GM18507 (cell line): Measurements from ENCODE around the gene TADA1.
A peak's percentile ranks its signal among the peaks of the same experiment; 100 is the strongest.

Experiments used
- DNase-seq: peaks from one replicate; pipeline ENCODE4 v3.0.0; 2011; ENCODE audit warnings: low read depth; ENCODE audit not compliant: insufficient read length; ENCODE audit errors: extremely low spot score
- FAIRE-seq: peaks from 2 replicates; lab custom pipeline; 2011; peaks lifted over from hg19 to GRCh38; lab: Jason Lieb, UNC

Gene TADA1

GRCh38 chr1:166875734-166876539 lies at the start of gene TADA1:
Gene TADA1 (minus strand): TSS chr1:166876264. CDS start chr1:166876233, 31 bp downstream.
- FAIRE-seq (peak; percentile 98), DNase-seq (peak; percentile 88)

GRCh38 chr1:166924823-166925541 lies 48.9 kb upstream of the TADA1 start:
- FAIRE-seq, result peak; percentile 56
- no peak for DNase-seq

- FAIRE-seq, result no peak
- DNase-seq, result no peak
Observed at GRCh38 chr1:166920561-166921475, 44.8 kb upstream of the TADA1 start.

GRCh38 chr1:166918956-166919316 lies 42.9 kb upstream of the TADA1 start:
- no peak for DNase-seq
- no peak for FAIRE-seq

GRCh38 chr1:166918088-166918955 lies 42.3 kb upstream of the TADA1 start:
- DNase-seq (no peak), FAIRE-seq (no peak)

GRCh38 chr1:166915941-166916340 lies 39.9 kb upstream of the TADA1 start:
- FAIRE-seq (no peak), DNase-seq (no peak)

- no peak for DNase-seq
- FAIRE-seq, result no peak
Observed at GRCh38 chr1:166915042-166915441, 39.0 kb upstream of the TADA1 start.

- DNase-seq (no peak), FAIRE-seq (no peak)
Observed at GRCh38 chr1:166914111-166914510, 38.0 kb upstream of the TADA1 start.

GRCh38 chr1:166911624-166912023 lies 35.6 kb upstream of the TADA1 start:
- no peak for FAIRE-seq
- DNase-seq, result no peak

- peak; percentile 53 for DNase-seq
- peak; percentile 98 for FAIRE-seq
Observed at GRCh38 chr1:166910396-166910994, 34.4 kb upstream of the TADA1 start.

GRCh38 chr1:166908942-166909341 lies 32.9 kb upstream of the TADA1 start:
- DNase-seq, result no peak
- FAIRE-seq, result no peak

GRCh38 chr1:166907763-166908162 lies 31.7 kb upstream of the TADA1 start:
- no peak for DNase-seq
- peak; percentile 74 for FAIRE-seq

GRCh38 chr1:166907051-166907450 lies 31.0 kb upstream of the TADA1 start:
- DNase-seq (no peak), FAIRE-seq (no peak)

- DNase-seq (no peak), FAIRE-seq (no peak)
Observed at GRCh38 chr1:166906647-166907046, 30.6 kb upstream of the TADA1 start.

- FAIRE-seq, result no peak
Observed at GRCh38 chr1:166905900-166906299, 29.8 kb upstream of the TADA1 start.

GRCh38 chr1:166905136-166905535 lies 29.1 kb upstream of the TADA1 start:
- DNase-seq (no peak), FAIRE-seq (no peak)

More at GRCh38 chr1:166905900-166906299, 29.8 kb upstream of the TADA1 start:
- no peak for DNase-seq

- FAIRE-seq (no peak), DNase-seq (no peak)
Observed at GRCh38 chr1:166903232-166903631, 27.2 kb upstream of the TADA1 start.

GRCh38 chr1:166902279-166902678 lies 26.2 kb upstream of the TADA1 start:
- DNase-seq (no peak), FAIRE-seq (no peak)

- DNase-seq (no peak), FAIRE-seq (no peak)
Observed at GRCh38 chr1:166900987-166901386, 24.9 kb upstream of the TADA1 start.
